Lower lobe of right lung (tissue), 2 donors: ENCODE data around the gene DCAF5. TPM values are rescaled to one million over a fixed set of nuclear protein-coding genes. Genes with fewer than 3 reads are reported as not detected.

Experiments used
- ATAC-seq, 2 donors: fragments of 200-7000 bp; cut with Tn5 transposase; one replicate each; pipeline ENCODE4 v1.9.1; 2020 to 2022; ENCODE audit warnings: mild to moderate bottlenecking in 2 of 2, moderate library complexity in 2 of 2
- DNase-seq: peaks from one replicate; pipeline ENCODE4 v3.0.0-alpha.2; 2020
- H3K27ac ChIP-seq: fragments of 200-600 bp; one replicate; pipeline ENCODE4 v1.8.0; 2022
- H3K27me3 ChIP-seq: fragments of 200-600 bp; one replicate; pipeline ENCODE4 v1.8.0; 2022; ENCODE audit warnings: low read depth
- H3K36me3 ChIP-seq: fragments of 200-600 bp; one replicate; pipeline ENCODE4 v1.8.0; 2022; ENCODE audit warnings: mild to moderate bottlenecking
- H3K4me1 ChIP-seq: fragments of 200-600 bp; one replicate; pipeline ENCODE4 v1.8.0; 2022
- H3K4me3 ChIP-seq: fragments of 200-600 bp; one replicate; pipeline ENCODE4 v1.8.0; 2022; ENCODE audit warnings: mild to moderate bottlenecking
- H3K9me3 ChIP-seq: fragments of 200-600 bp; one replicate; pipeline ENCODE4 v1.8.0; 2022
- CTCF ChIP-seq: fragments of 200-600 bp; IDR thresholded peaks from one replicate; pipeline ENCODE4 v1.8.0; 2022; ENCODE audit warnings: antibody characterized with exemption, mild to moderate bottlenecking
- intact Hi-C: fragments of 100-400 bp; cut with DNase I; formaldehyde crosslinking; loops from one replicate; pipeline ENCODE4 v1.11.0; 2022
- total RNA-seq: library from RNA; stranded (reverse); fragmentation: NEBNext Ultra II Directional; extraction: Animal tissue kit (Norgen Biotek cat#: 25700); gene quantifications from one replicate; pipeline ENCODE4 v1.2.1, GENCODE V29; 2021
- donor health status: DM: no; HTN: yes; CAD: no; lungs with severe emphysema.

The DCAF5 gene
- total RNA-seq, 1 donor from 2014 or later, result 54.5 TPM

DNA sequence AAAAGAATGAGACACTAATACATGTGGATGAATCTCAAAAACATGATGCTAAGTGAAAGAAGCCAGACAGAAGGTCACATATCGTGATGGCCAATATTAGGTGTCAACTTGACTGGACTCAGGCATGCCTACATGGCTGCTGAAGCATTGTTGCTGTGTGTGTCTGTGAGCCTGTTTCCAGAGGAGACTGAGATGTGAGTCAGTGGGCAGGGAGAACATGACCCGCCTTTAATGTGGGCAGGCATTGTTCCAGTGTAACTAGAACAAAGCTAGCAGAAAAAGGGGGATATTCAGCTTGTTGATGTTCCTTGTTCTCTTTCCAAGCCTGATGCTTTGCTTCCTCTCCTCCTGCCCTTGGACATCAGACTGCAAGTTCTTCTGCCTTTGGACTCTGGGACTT is 47.6 kb downstream of the DCAF5 start:
- DNase-seq (no peak), ATAC-seq (no peak)
- intact Hi-C loops, result no loop called here
- no peak overlapping the region for H3K4me3 ChIP-seq
- TF ChIP-seq CTCF, result no peak
- H3K4me1 ChIP-seq, result peaks cover 9% of the 10 kb centered on the region
- no peaks in the 10 kb centered on the region for H3K9me3 ChIP-seq
- no peaks in the 10 kb centered on the region for H3K27me3 ChIP-seq
- no peak overlapping the region for H3K27ac ChIP-seq
- peaks cover 47% of the 10 kb centered on the region for H3K36me3 ChIP-seq

- TF ChIP-seq CTCF, result peak; percentile 63
- Histone ChIP-seq H3K9me3 (no peaks in the 10 kb centered on the region), H3K4me1 (peaks cover 14% of the 10 kb centered on the region), H3K36me3 (peaks cover 36% of the 10 kb centered on the region), H3K4me3 (no peak overlapping the region), H3K27me3 (no peaks in the 10 kb centered on the region), H3K27ac (no peak overlapping the region)
- ATAC-seq (peak; percentile 84 to 90), DNase-seq (no peak)
- intact Hi-C loops, result no loop called here
These were observed 51.5 kb downstream of the DCAF5 start for GRCh38 chr14:69101331-69101826.

- intact Hi-C loops, result no loop called here
- ATAC-seq (no peak), DNase-seq (no peak)
- no peaks in the 10 kb centered on the region for H3K9me3 ChIP-seq
- no peak overlapping the region for H3K4me3 ChIP-seq
- no peaks in the 10 kb centered on the region for H3K27me3 ChIP-seq
- peaks cover 29% of the 10 kb centered on the region for H3K4me1 ChIP-seq
- no peak overlapping the region for H3K27ac ChIP-seq
- H3K36me3 ChIP-seq, result peaks cover 20% of the 10 kb centered on the region
- TF ChIP-seq CTCF, result no peak
These were observed 54.9 kb downstream of the DCAF5 start for GRCh38 chr14:69097974-69098373.

- Histone ChIP-seq H3K27me3 (no peaks in the 10 kb centered on the region), H3K36me3 (peaks cover 15% of the 10 kb centered on the region), H3K9me3 (no peaks in the 10 kb centered on the region), H3K4me1 (peaks cover 29% of the 10 kb centered on the region), H3K27ac (peak overlapping the region; percentile 10), H3K4me3 (no peak overlapping the region)
- intact Hi-C loops, result no loop called here
- TF ChIP-seq CTCF, result no peak
- no peak for DNase-seq
- no peak for ATAC-seq
These were observed 56.0 kb downstream of the DCAF5 start for GRCh38 chr14:69096781-69097475.

DNA sequence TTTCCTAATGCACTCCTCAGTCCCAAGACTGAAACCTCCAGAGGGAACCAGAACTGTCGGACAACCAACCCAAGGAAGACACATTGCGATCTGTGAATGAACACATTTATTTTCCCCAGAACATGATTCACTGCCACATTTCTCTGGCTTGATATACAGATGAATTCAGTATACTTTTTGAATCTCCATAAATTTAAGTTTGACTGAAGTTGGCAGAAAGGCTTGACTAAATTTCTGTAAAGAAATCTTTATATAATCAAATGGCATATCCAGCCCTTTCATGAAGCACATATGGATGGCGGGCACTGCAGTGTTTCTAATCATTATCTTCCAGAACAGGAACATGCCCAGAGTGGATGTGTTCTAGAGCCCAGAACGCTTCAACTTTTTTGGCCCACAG is 56.7 kb downstream of the DCAF5 start:
- DNase-seq, result no peak
- Histone ChIP-seq H3K36me3 (peaks cover 22% of the 10 kb centered on the region), H3K9me3 (no peaks in the 10 kb centered on the region), H3K4me1 (peaks cover 24% of the 10 kb centered on the region), H3K27ac (peak overlapping the region; percentile 10), H3K4me3 (no peak overlapping the region), H3K27me3 (no peaks in the 10 kb centered on the region)
- TF ChIP-seq CTCF, result no peak
- intact Hi-C loops, result no loop called here
- no peak for ATAC-seq
